Type B pancreatic cell (in vitro differentiated cells): ENCODE data around the gene PDCD11. TPM values are rescaled to one million over a fixed set of nuclear protein-coding genes. Genes with fewer than 3 reads are reported as not detected.
"Not testable (repeated sequence)": the region's sequence is repeated elsewhere in the genome, so short reads cannot be mapped to it uniquely, and the experiment has no call there.

Experiments used
- DNase-seq: peaks from one replicate; pipeline ENCODE4 v3.0.0; 2021; ENCODE audit warnings: mixed read lengths; ENCODE audit not compliant: unreplicated experiment; ENCODE audit errors: extremely low spot score
- H3K27ac Mint-ChIP-seq: 2 replicates; pipeline ENCODE4 v1.8.0; 2021; ENCODE audit warnings: mild to moderate bottlenecking, mixed read lengths
- H3K27me3 Mint-ChIP-seq: 2 replicates; pipeline ENCODE4 v1.8.0; 2021; ENCODE audit warnings: mixed read lengths
- H3K36me3 Mint-ChIP-seq: 2 replicates; pipeline ENCODE4 v1.8.0; 2021; ENCODE audit warnings: mixed read lengths
- H3K4me1 Mint-ChIP-seq: one replicate; pipeline ENCODE4 v1.8.0; 2021; ENCODE audit warnings: mixed read lengths; ENCODE audit not compliant: unreplicated experiment
- H3K4me3 Mint-ChIP-seq: 2 replicates; pipeline ENCODE4 v1.8.0; 2021; ENCODE audit warnings: mild to moderate bottlenecking, mixed read lengths
- H3K9me3 Mint-ChIP-seq: 2 replicates; pipeline ENCODE4 v1.8.0; 2021; ENCODE audit warnings: mixed read lengths
- CTCF ChIP-seq: fragments of 200-600 bp; sonication (generic); conservative IDR thresholded peaks from 2 replicates; pipeline ENCODE4 v1.5.0; 2021; ENCODE audit warnings: antibody characterized with exemption, mild to moderate bottlenecking
- total RNA-seq: library from RNA; stranded (reverse); gene quantifications from 2 replicates; pipeline ENCODE4 v1.2.1, GENCODE V29; 2021; ENCODE audit warnings: low replicate concordance

PDCD11 gene
- total RNA-seq, 1 donor from 2014 or later: 53.2 TPM

DNA sequence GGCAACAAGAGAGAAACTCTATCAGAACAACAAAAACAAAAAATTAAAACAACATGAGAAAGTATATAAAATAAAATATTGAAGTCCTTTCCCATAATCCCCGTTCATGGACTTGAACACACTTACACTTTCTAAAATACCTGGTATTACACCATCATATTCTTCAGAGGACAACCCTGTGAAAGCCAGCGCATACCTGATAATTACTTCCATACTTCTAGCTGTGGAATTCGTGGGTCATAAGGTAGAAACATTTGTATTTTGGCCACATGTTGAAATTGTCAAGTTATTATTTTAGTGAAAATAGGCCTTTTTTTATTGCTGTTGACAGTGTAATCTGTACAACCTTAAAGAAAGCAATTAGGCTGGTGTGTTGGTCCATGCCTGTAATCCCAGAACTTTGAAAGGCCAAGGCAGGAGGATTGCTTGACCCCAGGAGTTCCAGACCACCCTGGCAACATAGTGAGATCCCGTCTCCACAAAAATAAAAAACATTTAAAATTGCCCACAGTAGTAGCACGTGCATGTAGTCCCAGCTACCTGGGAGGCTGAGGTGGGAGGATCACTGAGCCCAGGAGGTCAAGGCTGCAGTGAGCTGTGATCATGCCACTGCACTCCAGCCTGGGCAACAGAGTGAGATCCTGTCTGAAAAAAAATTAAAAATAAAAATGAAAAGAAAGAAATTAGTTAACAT lies 40.4 kb upstream of the PDCD11 start:
- no peak overlapping the region for H3K27ac Mint-ChIP-seq
- no peaks in the 10 kb centered on the region for H3K27me3 Mint-ChIP-seq
- no peaks in the 10 kb centered on the region for H3K36me3 Mint-ChIP-seq
- no peak overlapping the region for H3K4me3 Mint-ChIP-seq
- H3K4me1 Mint-ChIP-seq: no peaks in the 10 kb centered on the region
- no peaks in the 10 kb centered on the region for H3K9me3 Mint-ChIP-seq
- DNase-seq: no peak
- no peak for TF ChIP-seq CTCF

DNA sequence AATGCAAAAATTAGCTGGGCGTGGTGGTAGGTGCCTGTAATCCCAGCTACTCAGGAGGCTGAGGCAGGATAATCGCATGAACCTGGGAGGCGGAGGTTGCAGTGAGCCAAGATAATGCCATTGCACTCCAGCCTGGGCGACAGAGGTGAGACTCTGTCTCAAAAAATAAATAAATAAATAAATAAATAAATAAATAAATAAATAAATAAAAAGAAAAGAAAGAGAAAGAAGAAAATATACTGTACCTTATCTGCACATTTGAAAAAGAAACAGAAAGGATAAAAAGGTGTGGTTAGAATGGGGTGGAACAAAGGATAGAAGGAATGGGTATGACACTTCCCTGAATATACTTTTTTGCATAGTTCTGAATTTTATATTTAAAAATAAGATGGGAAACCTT lies 36.9 kb upstream of the PDCD11 start:
- not testable (repeated sequence) for H3K36me3 Mint-ChIP-seq, H3K27ac Mint-ChIP-seq, DNase-seq, H3K4me1 Mint-ChIP-seq, H3K9me3 Mint-ChIP-seq, H3K27me3 Mint-ChIP-seq, H3K4me3 Mint-ChIP-seq

DNA sequence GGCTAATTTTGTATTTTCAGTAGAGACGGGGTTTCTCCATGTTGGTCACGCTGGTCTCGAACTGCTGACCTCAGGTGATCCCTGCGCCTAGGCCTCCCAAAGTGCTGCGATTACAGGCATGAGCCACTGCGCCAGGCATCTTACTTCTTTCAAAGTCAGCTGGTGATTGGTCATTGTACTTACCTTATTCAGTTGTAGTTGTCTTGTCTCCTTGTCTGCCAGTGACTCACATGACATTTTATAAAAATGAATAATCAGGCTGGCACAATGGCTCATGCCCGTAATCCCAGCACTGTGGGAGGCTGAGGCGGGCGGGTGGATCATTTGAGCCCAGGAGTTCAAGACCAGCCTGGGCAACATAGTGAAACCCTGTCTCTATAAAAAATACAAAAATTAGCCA lies 35.6 kb upstream of the PDCD11 start:
- not testable (repeated sequence) for H3K27ac Mint-ChIP-seq, H3K9me3 Mint-ChIP-seq, H3K4me1 Mint-ChIP-seq, H3K4me3 Mint-ChIP-seq, H3K36me3 Mint-ChIP-seq, H3K27me3 Mint-ChIP-seq, DNase-seq

DNA sequence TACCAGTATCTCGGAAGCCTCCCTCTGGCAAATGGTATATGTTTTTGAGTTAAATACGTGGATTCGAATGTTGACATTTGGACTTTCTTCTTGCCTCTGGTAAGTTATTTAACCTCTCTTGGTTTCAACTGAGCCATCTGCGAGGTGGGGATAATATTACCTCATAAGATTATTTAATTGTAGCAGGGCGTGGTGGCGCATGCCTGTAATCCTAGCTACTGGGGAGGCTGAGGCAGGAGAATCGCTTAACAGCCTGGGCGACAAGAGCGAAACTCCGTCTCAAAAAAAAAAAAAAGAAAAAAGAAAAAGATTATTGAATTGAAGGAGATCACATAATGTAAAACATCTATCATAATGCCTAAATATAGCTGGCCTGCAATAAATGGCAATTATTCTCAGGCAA lies 29.0 kb upstream of the PDCD11 start:
- H3K9me3 Mint-ChIP-seq: peaks cover 6% of the 10 kb centered on the region
- H3K4me3 Mint-ChIP-seq: peak overlapping the region; percentile 94
- DNase-seq: peak; percentile 4
- peaks cover 13% of the 10 kb centered on the region for H3K4me1 Mint-ChIP-seq
- TF ChIP-seq CTCF: no peak
- H3K27me3 Mint-ChIP-seq: no peaks in the 10 kb centered on the region
- H3K36me3 Mint-ChIP-seq: peaks cover 6% of the 10 kb centered on the region
- H3K27ac Mint-ChIP-seq: peak overlapping the region; percentile 89

DNA sequence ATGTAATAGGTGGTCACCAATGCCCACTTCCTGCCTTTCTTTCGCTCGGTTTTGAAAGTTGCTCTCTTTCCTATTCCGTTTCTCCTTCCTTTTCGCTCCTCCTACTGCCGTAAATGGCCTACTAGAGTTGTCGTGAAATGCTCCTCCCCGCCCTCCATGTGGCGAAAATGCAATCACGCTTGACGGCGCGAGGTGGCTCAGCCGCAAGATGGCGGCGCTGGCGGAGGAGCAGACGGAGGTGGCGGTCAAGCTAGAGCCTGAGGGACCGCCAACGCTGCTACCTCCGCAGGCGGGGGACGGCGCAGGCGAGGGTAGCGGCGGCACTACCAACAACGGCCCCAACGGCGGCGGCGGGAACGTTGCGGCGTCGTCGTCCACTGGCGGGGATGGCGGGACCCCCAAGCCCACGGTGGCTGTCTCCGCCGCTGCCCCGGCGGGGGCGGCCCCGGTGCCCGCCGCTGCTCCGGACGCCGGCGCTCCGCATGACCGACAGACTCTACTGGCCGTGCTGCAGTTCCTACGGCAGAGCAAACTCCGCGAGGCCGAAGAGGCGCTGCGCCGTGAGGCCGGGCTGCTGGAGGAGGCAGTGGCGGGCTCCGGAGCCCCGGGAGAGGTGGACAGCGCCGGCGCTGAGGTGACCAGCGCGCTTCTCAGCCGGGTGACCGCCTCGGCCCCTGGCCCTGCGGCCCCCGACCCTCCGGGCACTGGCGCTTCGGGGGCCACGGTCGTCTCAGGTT lies 28.5 kb upstream of the PDCD11 start, which contains the start of gene TAF5:
TSS of gene TAF5 (plus strand) at position 195 of the 737 bp plus-strand sequence. CDS start at position 209, 14 bp downstream.
- Mint-ChIP-seq H3K36me3 (peaks cover 6% of the 10 kb centered on the region), H3K4me3 (peak within 1 kb of the TSS; percentile 94), H3K27me3 (no peaks in the 10 kb centered on the region), H3K9me3 (peaks cover 6% of the 10 kb centered on the region), H3K4me1 (peaks cover 13% of the 10 kb centered on the region), H3K27ac (peak within 1 kb of the TSS; percentile 89)
- peak; percentile 90 for DNase-seq
- no peak for TF ChIP-seq CTCF

DNA sequence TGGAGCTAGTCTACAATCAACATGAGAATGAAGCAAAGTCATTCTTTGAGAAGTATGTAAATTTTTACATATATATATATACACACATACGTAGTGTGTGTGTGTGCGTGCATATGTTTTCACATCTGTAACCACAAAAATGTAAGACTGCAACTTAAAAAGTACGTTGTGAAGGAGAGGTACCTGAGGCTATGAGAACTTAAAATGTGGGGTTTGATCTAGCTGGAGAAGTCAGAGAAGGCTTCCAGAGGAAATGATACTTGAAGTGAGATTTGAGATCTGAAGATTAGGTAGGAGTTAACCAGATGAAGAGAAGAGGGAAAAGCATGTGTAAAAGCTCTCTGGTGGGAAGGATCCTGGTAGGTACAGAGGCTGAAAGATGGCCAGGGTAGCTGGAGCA lies 22.9 kb upstream of the PDCD11 start:
- no peak for TF ChIP-seq CTCF
- DNase-seq: no peak
- Mint-ChIP-seq H3K4me3 (no peak overlapping the region), H3K9me3 (no peaks in the 10 kb centered on the region), H3K27me3 (no peaks in the 10 kb centered on the region), H3K4me1 (peaks cover 6% of the 10 kb centered on the region), H3K36me3 (peaks cover 9% of the 10 kb centered on the region), H3K27ac (no peak overlapping the region)
